Inferior parietal cortex (tissue), 1 donor: ENCODE data around the gene GNRHR.
"Not testable (repeated sequence)": the region's sequence is repeated elsewhere in the genome, so short reads cannot be mapped to it uniquely, and the experiment has no call there.

ENCODE experiments used
- DNase-seq: peaks from one replicate; pipeline ENCODE4 v3.0.0-alpha.2; 2016; ENCODE audit errors: extremely low spot score

Gene GNRHR

DNA sequence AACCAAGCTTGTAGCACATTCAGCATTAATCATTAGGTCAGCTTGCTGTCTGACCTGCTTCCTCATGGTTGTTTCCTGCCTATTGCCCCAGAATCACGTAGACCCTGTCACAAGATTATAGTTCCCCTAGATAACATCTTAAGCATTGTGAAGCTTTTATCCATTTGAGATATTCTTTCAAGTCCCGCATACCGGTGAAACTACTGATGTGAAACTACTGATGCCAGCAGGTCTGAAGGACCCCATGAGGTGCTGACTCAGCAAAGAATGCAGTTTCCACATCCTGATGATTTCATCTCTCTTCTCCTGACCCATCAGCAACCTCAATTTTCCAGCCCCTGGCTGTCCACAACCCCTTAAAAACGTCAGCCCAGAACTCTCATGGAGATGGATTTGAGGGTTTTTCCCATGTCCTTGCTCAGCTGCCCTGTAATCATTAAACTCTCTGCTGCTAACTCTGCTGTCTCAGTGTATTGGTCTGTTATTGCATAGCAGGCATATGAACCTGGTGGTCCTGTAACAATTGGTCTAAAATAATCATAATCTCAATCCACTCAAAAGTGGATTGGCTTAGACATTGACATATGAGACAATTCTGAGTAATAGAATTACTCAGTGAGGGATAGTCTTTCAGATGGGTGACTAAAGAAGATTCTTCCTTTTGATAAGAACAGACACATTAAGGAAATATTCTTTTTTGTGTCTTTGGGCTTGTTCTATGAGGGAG is 26.9 kb downstream of the GNRHR start:
- DNase-seq: no peak

DNA sequence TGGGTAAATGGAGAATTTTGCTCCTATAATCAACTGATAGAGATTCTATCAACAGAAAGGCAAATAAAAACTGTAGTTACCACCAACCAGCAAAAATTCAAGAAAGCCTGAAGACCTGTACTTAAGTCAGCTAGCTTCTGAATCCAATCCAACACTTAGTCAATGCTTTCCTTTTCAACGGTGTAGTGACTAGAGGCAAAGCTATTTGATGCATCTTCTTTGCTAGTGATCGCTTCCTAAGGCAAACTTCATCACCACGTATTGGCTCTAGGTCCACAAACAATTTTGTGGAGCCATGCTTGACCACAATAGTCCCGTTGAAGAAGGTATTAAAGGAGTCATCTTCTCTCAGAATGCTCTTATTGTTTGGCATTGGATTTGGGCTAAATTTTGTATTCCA is 28.2 kb downstream of the GNRHR start:
- no peak for DNase-seq

DNA sequence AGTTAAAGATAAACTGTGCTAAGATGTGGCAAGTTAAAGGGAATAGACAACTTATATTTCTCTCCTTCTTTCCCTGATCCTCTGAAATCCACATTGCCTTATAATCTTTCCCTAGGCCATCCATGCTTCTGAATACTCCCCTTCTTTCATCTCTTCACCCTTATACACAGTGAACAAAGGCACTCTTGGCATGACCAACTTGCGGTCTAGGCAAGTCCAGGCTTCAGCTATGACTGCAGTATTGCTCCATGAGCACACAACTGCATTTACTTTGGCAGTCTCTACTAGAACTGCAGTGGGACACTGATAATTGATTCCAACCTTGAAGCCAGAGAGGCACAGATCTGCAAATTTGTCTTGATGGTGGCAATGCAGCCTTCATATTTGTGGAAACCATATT is 29.1 kb downstream of the GNRHR start:
- no peak for DNase-seq

DNA sequence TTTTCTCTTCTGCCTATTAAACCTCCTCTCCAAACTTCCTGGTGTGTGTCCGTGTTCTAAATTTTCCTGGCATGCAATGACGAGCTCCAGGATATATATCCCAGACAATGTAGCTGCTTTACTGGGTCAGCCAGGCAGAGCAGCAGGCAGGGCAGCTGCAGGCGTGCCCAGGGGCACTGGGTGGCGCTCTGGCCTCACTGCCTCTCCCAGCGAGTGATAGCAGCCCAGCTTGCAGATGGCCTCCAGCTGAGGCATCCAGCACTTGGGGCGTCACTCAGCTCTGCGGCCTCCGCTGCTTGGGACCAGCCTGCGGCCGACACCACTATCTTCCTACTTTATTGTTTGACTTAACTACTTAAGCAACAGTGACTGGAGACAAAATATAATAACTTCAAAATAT is 30.2 kb downstream of the GNRHR start:
- no peak for DNase-seq

DNA sequence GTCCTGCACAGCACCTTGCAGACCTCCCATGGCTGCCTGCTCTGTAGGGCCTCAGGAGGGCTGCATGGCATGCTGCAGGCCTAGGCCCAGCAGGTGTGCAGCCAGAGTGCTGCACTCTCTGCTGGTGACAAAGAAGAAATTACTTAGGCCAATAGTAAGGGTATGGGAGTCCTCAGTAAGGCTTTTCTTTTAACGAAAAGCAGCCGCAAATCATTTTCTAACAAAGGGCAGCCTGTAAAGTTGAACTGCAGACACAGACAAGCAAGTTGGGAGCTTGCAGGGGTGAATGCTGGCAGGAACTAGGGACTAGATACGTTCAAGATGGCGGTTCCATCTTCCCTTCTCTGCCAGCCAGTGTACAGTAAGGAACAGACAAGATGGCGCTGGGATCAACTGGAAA is 30.8 kb downstream of the GNRHR start:
- DNase-seq: no peak

DNA sequence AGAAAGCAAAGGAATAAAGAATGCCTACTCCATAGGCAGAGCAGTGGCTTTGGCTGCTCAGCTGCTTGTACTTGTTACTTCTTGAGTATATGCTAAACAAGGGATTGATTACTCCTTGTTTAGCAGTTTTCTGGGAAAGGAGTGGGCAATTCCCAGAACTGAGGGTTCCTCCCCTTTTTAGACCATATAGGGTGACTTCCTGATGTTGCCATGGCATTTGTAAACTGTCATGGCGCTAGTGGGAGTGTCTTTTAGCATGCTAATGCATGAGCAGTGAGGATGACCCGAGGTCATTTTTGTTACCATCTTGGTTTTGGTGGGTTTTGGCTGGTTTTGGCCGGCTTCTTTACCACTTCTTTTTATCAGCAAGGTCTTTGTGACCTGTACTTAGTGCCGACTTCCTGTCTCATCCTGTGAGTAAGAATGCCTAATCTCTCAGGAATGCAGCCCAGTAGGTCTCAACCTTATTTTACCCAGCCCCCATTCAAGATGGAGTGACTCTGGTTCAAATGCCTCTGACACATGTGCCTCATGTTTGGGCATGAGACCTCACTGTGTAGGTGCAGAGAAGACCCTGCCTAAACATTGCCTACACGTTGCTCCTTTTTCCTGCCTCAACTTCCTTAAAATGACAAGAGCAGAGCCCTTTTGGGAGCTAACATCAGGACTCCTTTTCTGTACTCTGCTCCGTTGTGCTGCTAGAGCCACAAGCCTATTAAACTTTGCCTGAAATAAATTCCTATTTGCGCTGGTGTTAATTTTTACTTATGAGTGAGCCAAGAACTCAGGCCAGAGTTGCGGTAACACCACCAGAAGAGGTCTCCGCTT is 32.2 kb downstream of the GNRHR start:
- DNase-seq: no peak

DNA sequence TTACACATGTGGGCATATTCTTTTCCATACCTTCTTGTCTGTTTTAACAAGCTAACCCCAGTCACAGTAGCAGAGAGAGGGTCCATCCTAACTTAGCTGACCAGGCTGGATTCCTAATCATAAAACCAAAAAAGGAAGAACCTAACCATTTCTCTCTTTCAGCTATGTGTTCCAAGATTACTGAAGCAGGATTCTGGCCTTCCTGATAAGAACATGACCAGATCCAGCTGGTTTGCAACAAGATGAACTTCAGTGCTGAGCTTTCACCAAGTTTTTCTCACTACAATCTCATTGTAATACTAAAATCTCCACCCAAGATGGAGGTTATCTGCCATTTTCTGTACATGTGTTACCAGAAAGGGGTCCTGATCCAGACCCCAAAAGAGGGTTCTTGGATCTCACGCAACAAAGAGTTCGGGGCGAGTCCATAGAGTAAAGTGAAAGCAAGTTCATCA is 32.8 kb downstream of the GNRHR start:
- no peak for DNase-seq

DNA sequence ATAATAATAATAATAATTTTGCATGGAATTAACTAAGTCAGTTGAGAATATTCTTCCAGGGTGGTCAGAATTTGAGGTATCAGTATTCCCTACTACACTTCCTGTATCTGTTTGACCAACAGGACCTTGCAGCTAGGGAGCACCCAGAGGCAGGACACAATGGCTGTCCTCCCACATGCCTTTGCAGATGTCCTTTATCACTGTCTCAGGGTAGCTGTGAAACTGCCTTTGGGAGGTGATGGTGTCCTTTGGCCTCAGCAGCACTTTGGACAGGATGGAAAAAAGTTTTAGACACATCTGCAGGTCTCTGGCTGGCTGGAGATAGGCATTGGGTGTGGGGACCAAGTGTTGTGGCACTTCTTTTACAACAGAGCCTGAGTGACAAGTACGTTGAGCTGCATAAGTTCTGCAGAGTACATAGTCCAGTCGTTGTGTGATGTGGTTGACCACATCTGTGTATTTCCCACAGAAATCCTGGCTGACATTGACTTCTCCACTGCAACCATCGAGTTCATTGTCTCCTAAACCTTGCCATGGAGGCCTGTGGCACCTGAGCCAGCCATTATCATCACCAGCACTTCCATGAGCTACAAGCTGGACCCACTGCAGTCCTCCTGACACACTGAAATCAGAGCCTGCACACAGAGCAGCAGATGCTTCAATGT is 34.1 kb downstream of the GNRHR start:
- DNase-seq: no peak

DNA sequence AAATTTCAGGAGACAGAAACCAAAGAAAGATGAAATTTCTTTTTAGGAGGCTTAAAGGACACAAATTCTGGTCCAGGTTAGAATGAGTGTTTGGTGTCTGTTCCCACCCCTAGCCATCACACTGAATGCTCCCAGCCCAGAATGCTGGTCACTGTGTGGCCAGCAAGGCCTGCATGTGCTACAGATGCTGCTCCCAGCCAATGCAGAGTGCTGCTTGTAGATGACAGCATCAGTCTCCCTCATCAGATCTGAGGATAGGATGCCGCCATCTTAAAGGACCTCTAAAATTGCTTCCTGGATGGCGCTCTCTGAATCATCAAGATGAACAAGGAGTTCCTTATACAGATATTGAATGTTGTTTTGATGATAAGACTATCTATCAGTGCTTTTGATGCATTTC is 35.3 kb downstream of the GNRHR start:
- no peak for DNase-seq

DNA sequence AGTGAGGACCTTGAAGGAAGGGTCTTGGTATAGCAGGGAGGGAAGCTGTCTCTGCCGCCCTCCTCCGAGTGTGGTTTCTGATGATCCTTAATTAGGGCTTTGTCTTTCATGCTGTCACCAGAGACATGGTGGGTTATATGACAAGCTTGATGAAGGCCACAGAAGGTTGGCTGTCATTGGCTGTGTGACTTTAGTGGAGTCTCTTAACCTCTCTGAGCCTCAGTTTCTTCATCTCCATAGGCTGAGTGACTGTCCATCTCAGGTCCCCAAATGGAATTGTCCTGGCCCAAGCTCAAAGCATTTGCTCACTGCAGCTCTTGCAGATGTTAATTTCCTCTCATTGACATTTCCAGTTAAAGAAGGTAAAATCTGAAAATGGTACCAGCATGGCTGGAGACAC is 36.6 kb downstream of the GNRHR start:
- DNase-seq: no peak

DNA sequence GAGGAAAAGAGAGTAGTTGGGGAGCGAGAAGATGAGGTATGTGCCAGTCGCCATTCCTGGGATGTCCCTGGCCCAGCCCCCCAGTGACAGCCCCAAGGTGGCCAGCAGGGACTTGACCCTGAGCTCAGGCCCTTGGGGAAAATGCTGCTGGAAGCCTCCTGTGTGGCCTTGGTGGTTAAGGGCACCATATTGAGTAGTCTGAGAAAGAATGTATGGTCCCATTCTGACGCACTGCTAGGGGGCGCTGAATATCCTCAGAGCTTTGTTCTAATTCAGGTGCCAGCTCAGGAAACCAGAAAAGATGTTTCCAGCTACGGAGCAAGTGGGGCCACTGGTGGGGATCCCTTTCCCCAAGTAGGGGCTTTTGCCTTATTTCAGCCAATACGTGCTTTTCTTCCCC is 39.2 kb downstream of the GNRHR start:
- no peak for DNase-seq

DNA sequence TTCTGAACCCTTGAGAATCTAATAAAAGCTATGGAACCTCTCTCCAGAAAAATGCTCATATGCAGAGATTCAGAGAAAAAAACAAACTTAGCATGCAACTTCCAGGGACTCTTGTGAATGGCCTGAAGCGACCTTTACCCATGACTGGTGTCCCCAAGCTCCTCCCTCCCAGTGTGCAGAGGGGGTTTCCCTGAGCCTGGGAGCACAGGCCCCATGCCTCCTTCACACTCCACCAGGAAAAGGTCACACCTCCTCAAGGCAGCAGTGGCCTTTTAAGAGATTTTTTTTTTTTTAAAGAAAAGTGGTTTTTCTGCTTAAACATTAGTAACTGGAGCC is 40.0 kb downstream of the GNRHR start:
- no peak for DNase-seq

DNA sequence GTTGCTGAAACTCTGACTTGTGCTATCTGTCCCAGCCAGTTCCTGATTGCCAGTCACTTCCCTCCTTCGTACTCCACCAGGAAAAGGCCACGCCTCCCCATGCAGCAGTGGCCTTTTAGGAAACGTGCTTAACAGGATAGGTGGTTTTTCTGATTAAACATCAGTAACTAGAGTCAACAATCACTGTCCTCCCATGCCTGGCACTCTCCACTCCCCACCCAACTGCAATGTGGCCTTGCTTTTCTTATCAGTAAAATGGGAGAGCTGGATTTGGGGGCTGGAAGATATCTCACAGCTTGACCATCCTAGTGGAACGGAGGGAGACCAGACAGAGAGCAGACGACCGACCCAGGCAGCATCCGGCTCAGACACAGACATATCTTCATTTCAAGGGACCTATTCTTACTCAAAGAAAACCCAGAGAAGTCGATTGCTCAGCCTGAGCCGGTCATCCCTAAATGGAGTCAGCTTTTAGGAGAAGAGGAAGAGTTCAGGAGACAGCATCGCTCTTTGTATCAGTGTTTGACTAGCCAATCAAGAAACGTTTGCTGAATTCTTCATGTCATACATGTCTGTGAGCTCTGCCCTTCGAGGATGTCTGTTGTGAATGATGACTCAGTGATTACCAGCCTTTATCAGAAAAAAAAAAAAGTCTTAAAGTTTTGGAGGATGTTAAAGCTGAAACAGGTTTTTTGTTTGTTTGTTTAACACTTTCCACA is 40.5 kb downstream of the GNRHR start:
- DNase-seq: no peak

DNA sequence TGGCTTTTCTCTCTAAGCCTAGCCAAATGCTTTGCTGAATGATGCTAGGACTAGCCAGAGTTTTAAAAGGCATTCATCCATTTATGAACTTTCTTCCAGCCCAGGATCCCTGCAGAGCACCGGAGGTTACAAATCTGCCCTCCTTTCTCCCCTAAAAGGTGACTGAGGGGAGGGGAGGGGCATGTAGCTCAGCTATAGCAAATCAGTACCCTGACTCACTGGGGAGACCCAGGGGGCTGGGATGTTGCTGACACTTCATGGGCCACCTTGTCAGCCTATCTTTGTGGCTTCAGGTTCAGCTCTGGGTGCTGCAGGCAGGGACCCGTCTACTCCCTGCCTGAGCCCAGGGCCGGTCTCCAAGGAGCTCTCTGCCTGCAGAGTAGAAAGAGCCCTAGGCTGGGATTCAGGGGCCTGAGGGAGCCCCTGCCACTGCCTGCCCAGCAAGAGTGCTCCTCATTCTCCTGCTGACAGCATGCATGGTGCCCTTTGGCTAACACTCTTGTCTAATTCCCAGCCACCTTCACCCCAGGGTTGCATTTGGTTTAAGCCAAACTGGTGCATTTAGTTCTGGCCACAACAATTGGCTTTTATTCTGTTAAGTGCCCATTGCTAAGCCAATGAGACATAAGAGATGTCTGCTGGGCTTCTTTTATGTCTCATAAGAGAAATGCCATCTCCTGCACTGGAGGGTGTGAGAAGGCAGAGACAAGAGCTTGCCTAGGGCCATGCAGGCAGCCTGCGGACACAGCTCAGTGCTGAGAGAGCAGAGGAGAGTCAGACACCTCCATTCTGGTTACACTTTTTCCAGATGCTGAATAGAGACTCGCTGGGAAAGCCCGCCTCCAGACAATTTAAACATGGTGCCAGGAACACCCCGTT is 41.3 kb downstream of the GNRHR start:
- no peak for DNase-seq

DNA sequence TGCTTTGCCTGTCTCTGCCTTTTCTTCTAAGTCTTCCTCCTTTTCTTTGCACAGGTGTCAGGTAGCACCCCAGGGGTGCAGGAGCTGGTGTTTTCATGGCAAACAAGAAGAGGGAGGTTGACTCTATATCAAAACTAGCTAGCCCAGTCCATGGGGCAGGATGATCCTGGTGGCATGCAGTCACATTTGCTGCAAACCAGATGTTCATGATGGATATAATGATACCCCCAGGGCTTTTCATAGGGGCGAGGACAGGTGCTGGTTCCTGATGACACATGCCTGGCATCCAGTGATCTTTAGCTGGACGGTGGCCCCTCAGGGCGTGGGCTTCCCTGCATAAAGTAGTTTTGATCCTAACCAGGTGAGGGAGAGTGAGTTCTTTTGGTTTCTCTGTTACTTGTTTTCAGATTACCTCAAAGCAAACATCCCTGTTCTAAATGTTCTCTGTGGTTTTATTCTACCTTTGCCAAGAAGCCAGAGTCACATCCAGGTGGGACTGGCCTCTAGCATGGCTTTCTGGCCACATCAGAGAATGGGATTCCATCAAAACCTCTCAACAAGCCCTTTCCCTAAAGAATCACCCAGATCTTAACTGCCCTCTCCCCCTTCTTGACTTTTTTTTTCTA is 42.1 kb downstream of the GNRHR start:
- DNase-seq: no peak

DNA sequence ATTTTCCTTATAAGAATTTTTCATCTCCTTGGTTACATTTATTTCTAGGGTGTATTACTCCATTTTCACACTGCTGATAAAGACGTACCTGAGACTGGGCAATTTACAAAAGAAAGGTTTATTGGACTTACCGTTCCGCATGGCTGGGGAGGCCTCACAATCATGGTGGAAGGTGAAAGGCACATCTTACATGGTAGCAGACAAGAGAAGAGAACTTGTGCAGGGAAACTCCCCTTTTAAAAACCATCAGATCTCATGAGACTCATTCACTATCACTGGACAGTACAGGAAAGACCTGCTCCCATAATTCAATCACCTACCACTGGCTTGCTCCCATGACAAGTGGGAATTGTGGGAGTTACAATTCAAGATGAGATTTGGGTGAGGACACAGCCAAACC is 47.5 kb downstream of the GNRHR start:
- not testable (repeated sequence) for DNase-seq

DNA sequence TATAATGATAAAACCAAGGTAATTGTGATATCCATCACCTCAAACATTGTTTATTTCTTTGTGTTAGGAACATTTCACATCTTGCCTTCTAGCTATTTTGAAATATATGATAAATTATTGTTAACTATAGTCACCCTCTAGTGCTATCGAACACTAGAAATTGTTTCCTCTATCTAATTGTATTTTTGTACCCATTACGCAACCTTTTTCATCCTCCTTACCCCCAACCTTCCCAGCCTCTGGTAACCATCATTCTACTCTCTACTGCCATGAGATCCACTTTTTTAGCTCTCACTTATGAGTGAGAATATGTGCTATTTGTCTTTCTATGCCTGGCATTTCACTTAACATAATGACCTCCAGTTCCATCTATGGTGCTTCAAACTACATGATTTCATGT is 49.3 kb downstream of the GNRHR start:
- DNase-seq: no peak

DNA sequence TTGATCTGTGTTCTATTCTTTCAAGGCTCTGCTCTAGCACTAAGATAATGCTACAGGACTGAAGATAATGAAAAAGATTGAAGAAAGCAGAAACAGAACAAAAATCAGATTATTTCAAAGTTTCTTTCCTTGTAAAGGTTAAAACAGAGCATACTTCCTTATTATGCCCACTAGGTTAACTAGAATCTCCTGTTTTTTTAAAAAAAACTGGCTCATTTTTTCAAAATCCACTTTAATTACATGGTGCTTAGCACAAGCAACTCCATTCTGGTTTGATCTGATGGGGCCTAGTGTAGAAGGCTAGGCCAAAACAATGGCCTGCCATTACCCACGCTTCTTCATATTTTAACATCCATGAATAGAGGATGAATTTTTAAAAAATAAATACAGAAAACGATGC is 52.0 kb downstream of the GNRHR start:
- DNase-seq: no peak

DNA sequence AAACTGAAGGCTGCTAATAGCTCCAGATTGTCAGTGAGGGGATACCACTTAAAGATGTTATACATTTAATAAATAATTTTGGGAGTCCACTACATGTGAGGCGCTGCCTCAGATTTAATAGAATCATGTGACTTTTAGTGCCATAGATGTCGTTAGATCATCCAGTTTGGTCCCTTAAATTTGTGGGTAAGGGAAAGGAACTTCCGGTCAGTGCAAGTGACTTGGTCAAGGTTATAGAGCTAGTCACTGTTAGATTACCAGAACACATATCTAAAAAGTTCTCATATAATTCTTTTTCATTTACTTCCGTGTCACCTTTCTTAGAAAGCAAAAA is 52.7 kb downstream of the GNRHR start:
- peak; percentile 44 for DNase-seq

DNA sequence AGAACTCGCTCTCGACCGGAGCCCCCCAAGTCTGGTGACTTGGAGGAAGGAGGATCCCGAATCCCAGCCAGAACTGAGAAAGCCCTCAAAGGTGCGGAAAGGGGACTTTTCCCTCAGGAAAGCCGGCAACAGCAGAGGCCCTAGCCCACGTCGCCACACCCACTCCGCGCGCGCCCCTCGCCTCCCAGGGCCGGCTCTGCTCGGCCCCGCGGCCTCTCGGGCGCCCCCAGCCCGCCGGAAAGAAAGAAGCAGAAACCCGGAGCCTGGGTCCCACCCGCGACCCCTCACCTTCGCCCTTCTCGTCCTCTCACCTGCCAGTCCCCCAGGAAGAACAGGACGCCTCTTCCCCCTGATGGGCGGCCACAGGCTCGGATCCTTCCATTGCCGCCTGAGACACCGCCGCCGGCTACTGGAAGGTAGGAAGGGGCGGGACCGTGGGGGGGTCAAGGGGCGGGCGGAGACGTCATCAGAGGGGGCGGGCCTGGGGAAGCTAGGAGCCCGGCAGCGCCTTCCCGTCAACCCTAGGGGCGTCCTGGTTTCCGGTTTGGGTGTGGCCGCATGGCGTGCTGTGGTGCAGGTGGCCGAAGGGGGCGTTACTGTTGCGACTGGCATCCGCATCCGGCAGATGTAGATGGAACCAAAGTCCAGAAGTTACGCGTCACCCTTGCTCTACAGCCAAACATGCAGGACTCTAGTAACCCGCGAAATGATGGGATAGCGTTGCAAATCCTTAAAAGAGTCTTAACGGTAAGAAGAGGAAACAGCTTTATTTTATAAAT is 53.3 kb downstream of the GNRHR start, which contains the start of gene UBA6:
UBA6 (minus strand) TSS at position 418 of the 779 bp plus-strand sequence; CDS start at position 382, 36 bp downstream.
- DNase-seq: peak; percentile 92
